Measurements from ENCODE around the gene DNAJC4.
"Not testable (repeated sequence)": the region's sequence is repeated elsewhere in the genome, so short reads cannot be mapped to it uniquely, and the experiment has no call there.

DNAJC4 gene

DNA sequence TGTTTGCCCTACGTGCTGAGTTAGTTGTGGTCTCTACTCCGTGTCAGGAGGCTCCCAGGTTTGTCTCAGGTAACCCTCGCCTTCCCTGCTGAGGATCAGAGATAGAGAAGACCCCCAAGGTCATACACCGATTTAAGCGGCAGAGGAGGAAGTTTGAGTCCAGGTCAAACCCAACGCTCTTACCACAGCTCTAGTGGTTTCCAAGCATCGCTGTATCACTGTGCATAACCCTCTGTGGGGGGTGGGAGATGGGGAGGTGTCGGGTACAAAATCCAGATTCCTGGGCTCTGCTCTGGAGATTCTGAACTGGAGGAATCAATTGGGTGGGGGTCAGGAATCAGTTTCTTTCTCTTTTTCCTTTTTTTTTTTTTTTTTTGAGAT, 627 bp downstream of the DNAJC4 start:
- no peak for DNase-seq

DNA sequence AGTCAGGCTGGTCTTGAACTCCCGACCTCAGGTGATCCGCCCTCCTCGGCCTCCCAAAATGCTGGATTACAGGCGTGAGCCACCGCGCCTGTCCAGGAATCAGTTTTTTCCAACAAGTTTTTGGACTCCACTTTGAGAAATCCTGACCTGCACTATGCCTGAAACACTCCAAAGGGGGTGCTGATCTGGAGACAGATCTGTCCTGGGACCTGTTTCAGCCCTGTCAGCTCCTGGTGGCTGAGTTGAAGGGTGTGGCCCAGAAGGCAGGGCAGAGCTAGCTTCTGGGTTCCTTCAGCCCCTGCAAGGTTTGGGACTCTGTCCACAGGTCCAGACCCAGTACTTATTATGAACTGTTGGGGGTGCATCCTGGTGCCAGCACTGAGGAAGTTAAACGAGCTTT, 1.2 kb downstream of the DNAJC4 start:
- DNase-seq, result no peak

DNA sequence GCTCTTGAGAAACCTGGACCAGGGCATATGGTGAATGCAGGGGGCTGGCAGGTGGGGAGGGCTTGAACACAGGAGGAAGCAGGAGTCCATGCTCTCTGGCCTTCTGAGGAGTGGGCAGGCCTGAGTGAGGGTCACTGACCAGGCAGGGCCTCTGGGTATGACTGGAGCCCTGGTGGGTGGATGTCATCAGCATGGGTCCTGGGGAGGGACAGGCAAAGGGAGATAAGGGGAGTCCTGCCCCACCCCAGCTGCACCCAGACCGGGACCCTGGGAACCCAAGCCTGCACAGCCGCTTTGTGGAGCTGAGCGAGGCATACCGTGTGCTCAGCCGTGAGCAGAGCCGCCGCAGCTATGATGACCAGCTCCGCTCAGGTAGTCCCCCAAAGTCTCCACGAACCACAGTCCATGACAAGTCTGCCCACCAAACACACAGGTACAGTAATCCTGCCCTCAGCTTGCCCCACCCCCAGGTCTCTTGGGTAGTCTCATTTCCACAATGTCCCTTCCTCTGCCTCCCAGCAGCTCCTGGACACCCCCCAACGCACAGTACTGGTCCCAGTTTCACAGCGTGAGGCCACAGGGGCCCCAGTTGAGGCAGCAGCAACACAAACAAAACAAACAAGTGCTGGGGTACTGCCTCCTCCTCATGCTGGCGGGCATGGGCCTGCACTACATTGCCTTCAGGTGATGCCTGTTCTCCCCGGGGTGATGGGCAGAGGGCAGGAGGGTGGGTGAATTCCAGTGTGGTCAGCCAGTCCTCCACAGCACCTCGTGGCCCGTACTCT, 2.0 kb downstream of the DNAJC4 start:
- DNase-seq, result no peak

DNA sequence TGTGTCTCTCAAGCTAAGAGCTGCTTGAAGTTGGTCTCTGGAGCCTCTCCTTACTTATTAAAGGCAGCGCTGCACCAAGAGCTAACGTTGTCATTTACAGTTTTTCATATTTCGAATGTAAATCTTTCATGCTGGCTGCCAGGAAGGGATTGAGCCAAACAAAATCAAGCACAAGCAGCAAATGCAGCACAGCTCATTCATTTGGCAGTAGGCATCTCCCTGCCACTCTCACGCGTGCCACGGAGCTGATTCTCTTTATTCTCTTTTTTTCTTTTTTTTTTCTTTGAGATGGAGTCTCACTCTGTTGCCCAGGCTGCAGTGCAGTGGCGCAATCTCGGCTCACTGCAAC, 2.6 kb downstream of the DNAJC4 start:
- no peak for DNase-seq

DNA sequence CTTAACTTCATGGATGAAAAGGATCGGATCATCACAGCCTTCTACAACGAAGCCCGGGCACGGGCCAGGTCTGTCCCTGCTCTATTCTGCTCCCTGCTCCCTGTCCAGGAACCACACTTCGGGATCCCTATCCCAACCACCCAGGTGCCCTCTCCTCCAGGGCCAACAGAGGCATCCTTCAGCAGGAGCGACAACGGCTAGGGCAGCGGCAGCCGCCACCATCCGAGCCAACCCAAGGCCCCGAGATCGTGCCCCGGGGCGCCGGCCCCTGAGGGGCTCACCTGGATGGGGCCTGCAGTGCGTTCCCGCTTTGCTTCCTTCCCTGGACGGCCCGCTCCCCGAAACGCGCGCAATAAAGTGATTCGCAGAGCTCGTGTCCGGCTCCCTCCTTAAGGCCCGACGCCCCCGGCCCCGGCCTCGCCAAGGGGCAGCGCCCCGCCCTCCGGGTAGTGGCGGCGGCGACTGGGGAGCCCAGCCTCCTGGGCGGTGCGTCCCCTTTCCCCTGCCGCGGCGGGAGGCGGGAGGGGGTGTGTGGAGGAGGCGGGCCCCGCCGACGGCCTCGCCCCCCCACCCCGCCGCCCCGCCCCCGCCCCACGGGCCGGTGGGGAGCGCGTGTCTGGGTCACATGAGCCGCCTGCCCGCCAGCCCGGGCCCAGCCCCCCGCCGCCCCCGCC, 3.7 kb downstream of the DNAJC4 start, which contains the start of gene VEGFB:
Gene VEGFB, plus strand, starts transcription at position 672 of the 674 bp plus-strand sequence. CDS start 250 bp downstream, outside the sequence.
- peak; percentile 43 for DNase-seq

DNA sequence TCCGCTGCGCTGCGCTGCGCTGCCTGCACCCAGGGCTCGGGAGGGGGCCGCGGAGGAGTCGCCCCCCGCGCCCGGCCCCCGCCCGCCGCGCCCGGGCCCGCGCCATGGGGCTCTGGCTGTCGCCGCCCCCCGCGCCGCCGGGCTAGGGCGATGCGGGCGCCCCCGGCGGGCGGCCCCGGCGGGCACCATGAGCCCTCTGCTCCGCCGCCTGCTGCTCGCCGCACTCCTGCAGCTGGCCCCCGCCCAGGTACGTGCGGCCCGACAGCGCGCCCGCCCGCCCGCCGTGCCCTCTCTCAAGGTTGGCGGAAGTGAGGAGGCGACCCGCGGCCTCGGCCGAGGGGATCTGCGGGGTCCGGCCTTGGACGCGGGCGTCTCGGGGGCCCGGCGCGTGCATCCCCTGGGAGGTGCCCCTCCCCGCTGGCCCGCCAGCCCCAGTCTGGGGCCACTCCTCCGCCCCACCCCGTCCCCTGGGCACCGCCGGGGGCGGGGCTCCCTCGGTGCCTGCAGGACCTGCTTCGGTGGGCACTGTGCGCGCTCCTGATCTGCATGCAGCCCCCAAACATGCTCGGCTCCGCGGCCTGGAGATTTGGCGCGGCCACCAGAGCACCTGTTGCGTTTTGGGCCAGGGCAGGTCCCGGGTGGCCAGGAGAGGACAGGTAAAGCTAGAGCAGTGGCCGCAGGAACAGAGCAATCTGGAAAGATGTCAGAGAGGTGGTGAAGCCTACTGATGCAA, 4.5 kb downstream of the DNAJC4 start:
- DNase-seq, result peak; percentile 27

DNA sequence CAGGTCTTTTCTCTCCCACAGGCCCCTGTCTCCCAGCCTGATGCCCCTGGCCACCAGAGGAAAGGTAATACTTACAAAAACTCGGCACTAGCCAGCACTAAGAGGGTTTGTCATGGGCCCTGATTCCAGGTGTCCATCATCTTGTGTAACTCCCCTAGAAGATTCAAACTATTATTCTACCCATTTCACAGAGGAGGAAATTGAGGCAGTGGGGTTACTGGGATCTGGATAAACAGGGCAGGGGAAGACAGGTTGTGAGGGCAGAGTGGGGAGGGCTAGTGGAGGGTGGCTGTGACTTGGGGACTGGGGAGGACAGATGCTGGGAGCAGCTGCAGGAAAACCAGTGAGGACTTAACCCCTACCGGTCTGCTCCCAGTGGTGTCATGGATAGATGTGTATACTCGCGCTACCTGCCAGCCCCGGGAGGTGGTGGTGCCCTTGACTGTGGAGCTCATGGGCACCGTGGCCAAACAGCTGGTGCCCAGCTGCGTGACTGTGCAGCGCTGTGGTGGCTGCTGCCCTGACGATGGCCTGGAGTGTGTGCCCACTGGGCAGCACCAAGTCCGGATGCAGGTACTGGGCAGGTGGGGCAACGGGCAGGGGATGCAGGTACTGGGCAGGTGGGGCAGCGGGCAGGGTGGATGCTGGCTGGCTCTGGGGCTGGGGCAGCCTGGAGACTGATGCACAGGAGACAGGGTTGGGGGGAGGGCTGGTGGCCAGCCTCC, 5.3 kb downstream of the DNAJC4 start:
- DNase-seq, result no peak

DNA sequence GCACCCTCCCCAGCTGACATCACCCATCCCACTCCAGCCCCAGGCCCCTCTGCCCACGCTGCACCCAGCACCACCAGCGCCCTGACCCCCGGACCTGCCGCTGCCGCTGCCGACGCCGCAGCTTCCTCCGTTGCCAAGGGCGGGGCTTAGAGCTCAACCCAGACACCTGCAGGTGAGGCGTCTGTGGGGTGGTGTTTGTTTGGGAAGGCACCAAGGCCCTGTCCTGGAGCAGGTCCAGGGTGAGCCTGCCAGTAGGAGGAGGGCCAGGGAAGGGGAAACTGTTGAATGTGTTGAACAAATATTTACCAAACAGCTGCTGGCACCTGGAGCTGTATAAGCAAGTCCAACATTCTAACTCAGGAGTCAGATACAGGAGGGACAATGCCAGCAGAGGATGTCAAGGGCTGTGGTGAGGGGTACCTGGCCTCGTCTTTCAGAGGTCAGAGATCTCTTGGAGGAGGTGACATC, 7.2 kb downstream of the DNAJC4 start:
- DNase-seq, result no peak

DNA sequence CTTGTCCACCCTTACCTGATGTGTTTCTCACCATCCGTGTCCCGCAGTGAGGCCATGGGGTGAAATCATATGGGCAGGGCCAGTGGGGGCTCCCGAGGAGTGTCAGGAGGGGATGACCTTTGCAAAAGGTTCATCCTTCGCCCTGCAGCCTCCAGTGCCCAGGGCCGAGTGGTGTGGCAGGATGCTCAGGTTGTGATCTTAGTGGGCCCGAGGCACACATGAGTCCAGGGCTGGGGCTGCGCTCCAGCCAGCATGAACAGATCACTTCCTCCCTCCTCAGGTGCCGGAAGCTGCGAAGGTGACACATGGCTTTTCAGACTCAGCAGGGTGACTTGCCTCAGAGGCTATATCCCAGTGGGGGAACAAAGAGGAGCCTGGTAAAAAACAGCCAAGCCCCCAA, 7.7 kb downstream of the DNAJC4 start:
- DNase-seq, result no peak

DNA sequence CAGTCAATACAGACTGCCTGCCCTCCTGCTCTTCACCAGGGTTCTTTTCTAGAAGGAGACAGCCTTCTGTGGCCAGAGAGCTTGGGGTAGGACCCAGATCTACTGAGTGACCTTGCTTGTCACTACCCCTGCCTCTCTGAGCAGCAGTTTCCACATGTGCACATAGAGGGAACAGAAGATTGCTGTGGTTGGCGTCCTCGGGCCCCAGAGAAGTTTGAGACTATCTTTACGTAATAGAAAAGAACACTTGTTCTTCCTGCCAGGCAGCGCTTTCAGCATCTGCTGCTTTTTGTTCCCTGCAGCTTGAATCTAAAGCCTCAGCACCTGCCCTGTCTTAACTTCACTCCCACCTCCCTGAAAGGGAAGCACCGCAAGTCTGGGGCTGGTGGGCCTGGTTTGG, 8.7 kb downstream of the DNAJC4 start:
- no peak for DNase-seq

DNA sequence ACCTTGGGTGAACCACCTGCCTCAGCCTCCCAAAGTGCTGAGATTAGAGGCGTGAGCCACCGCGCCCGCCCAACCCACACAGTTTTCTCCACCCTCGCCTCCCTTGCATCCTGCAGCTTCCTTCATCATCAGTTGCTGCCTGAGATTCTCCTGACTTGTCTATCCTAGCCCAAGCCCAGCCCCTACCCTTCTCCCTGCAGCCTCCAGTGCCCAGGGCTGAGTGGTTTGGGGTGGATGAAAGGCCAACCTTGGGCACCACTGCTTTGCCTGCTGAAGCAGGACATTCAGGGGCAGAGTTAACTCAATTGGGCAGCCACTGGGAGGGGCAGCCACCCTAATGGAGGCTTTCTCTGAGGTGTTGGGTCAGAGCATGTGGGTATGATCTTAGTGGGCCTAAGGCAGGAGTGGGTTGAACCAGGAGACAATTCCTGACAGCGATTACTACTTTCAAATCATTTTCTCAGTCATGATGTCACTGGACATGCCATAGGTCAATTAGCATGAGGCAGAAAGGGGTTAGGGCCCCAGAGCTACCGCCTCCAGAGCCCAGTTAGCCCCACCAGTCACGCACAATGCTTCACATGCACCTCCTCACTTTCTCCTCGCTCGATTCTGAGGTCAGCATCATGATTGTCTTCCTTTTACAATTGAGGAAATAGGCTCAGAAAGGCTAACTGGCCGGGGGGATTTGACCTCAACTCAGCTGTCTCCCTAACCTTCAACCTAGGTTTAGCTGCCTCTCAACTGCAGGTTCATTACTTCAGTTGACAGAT, 9.5 kb downstream of the DNAJC4 start:
- DNase-seq, result no peak

DNA sequence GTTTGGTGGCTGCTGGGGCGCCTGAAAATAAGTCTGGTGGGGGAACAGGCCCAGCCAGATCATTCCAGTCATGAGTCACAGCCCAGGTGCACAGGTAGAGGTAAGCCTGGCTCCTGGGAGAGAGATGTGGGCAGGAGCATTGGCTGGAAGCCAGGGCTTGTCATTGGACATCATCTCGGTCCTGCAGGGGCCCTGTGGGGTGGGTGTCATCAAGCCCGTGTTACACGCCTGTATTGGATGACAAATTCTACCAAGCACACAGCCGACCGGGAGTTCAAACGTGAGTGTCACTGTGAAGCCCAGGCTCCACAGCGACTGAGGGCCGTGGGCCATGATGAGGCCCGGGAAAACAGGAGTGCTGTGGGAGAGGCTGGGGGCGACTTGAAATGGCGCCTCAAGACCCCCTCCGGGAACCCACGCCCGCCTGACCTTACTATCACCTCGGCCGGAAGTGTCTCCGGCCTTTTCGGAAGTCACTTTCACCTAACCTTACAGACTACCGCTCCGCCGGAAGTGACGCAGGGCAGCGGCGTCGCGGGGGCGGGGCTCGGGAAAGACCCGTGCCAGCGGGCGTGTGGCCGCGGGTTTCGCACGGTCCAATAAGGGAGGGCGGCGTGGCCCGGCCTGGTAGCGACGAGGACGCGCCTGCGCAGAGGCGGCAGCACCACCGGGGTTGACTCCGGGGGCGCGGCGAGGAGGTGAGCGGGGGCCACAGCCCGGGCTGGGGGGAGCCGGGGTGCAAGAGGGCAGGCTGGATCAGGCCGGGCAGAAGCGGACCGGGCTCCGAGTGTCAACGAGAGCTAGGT, 10.3 kb downstream of the DNAJC4 start, which contains the start of gene FKBP2:
Gene FKBP2, plus strand, starts transcription at position 661 of the 806 bp plus-strand sequence. CDS start 1,293 bp downstream, outside the sequence.
- peak; percentile 94 for DNase-seq

DNA sequence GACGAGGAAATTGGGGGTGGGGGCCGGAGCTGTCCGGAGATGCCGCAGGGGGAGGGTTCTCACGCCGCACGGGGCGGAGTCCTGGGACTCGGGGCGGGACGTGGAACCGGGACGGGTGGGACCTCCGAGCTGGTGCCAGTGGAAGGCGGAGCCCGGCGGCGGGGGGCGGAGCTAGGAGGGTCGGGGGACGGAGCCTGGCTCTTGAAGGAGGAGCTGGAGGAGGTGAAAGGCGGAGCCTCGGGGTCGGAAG, 10.8 kb downstream of the DNAJC4 start:
- DNase-seq, result peak; percentile 99

DNA sequence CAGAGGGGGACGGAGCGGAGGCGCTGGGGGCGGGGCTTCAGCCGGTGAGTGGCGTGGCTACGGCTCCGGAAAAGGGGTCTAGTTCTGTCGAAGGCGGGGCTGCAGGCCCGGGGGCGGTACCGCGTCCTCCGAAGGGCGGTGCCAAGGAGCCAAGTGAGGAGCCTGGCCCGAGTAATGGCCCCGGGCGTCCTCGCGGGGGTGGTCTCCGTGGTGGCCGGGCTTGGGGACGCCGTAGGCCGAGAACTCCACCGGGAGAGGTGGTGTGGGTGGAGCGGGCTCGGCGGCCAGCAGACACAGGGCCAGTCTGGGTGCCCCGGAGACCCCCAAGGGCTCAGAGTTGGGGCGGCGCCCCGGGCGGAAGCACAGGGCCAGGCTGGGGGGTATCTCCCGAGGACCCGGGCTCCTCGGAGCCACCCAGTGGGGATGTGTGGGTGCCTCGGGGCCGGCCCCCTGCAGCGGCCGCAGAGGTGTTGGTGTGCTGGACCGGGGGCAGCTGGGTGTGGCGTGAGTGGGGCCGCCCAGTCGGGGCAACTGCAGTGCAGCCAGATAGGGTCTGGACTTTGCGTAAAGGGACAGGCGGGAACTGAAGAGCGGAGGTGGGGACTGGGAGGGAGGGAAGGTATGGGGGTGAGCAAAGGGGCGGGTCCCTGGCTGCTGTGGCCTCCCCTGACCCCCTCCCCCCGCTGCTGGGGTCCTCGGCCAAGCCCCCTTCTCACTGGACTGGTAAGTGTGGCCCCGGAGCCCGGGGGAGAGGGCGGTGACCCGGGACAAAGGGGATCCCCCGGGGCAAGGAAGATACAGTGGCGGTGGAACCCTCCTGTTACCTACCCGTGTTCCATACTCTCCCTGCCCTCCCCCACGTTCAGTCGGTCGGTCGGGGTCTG, 11.4 kb downstream of the DNAJC4 start:
- no peak for DNase-seq

DNA sequence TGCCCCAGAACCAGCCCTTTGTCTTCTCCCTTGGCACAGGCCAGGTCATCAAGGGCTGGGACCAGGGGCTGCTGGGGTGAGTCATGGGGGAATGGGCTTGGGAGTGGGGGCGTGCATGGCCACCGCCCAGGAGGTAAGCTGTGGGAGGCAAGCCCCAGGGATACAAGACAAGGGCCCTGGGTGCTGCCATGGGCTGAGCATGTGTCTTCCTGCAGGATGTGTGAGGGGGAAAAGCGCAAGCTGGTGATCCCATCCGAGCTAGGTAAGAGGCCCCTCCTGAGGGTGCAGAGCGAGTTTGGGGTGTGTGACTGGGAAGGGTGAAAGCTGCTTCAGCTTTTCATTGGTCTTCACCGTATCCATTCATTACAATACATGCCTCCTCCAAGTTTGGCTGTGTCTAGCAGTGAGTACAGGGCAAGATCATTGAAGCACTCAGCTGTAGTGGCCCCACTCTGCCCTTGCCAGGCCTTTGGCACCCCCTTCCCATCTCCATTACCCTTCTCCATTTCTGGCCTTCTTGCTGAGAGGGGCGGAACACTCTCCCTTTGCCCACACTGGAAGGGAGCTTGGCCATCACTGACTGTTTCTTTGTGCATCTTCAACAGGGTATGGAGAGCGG, 13.0 kb downstream of the DNAJC4 start:
- DNase-seq, result no peak

DNA sequence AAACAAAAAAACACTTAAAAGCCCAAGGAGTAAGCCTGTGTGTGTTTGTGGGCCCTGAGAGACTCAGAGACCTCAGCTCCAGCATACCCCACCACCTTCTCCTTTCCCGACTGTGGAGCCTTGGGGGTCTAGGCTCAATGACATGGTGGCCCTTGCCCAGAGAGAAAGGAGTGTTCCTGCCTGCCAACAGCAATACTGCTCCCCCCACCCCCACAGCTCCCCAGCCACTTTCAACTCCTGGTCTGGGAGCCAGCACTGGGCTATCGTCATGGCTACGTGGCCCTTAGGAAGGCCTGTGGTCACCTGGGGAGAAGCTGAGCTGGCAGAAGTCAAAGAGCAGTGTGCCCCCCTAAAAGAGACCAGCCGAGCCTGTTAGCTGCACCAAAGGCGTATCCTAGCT, 13.8 kb downstream of the DNAJC4 start:
- no peak for DNase-seq

DNA sequence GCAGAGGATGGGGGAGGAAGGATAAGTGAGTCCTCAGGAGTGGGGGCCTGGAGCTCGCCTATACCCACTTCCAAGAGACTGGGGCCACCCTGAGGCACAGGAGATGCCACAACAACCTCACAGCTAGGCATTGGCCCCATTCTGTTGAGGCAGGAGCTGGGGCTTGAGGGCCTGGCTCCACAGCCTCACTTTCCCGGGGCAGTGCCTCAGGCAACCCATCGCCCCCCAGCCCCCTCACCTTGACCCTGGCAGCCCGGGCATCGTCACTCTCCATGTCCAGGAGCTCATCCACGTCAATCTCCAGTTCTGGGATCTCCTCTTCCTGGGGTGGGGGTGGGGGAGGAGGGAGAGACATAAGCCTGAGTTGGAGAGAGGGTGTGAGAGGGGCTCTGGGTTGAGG, 14.6 kb downstream of the DNAJC4 start:
- no peak for DNase-seq

DNA sequence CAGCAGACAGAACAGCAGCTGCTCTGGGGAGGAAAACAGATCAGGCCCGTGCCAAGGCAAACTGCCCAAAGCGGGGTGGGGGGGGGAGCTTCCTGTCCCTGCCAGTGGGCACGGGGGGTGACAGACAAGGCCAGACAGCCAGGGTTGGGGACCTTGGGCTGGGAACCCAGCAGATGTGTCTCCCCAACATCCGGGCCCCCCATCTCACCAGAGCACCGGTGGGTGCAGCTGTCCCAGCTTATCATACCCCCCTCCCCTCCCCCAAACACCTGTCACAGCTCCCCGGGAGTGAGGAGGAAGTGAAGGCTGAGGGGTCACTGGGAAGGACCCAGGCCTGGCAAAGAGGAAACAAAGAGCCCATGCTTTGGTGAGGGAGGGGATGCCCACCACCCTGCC, 15.1 kb downstream of the DNAJC4 start:
- no peak for DNase-seq

DNA sequence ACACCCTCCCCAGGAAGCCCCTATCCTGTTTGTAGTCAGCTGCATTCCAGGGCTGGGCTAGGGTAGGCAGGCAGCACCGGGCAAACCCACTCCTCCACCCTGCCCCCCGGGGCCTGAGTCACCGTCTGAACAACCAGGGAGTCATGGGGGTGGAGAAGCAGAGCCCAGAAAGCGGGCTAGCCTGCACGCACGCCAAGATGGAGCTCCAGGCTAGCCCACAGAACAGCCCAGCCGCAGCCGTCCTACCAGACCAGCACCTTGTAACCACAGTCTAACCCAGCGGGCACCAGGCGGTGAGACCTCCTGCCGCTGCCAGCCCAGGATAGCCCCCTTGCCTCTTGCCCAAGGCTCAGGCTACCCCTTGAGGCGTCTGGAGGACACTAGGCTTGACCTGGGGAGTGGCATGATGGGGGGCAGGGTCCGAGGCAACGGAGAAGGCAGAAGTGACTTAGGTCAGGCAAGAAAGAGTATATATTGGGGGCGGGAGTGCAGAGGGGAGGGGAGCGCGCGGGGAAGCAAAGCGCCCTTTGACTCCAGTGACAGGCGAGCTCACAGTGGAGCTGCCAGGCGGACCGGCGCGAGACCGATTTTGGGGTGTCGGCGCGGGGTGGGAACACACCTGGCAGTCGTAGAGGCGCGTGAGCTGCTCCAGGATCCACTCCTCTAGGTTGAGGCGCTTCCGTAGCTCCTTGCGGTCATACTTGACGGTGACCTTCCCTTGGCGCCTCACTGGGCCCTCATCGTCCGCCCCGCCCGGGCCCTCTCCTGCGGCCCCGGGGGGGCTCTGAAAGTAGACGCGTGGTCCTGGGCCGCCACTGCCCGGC, 15.7 kb downstream of the DNAJC4 start:
- DNase-seq, result no peak

DNA sequence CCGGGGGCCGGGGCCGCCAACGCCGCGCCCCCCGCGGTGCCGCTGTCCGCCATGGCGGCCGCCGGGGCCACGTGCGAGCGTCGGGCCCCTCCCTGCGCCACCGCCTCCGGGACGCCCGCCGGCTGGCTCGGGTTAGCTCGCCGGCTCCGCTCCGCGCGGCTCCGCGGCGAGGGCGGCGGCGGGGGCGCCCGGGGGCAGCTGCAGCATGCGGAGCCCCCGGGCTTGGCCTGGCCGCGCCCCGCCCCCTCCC, 16.2 kb downstream of the DNAJC4 start:
- DNase-seq, result not testable (repeated sequence)
